CD4-positive, alpha-beta T cell (primary cell): ENCODE measurements around the gene PTPRN2. TPM values are rescaled to one million over a fixed set of nuclear protein-coding genes. Genes with fewer than 3 reads are reported as not detected.

Source experiments
- ATAC-seq: fragments of 200-7000 bp; cut with Tn5 transposase; one replicate; pipeline ENCODE4 v1.10.0; 2022; ENCODE audit warnings: mild to moderate bottlenecking; ENCODE audit not compliant: poor library complexity
- CTCF ChIA-PET: fragments of 350-600 bp; sonication (Branson Sonifier 250); formaldehyde crosslinking; loops from one replicate; lab custom pipeline; 2021; ENCODE audit warnings: antibody characterized with exemption, inconsistent platforms; lab: Charles Lee
- POLR2A ChIA-PET: fragments of 350-600 bp; sonication (Branson Sonifier 250); formaldehyde crosslinking; loops from one replicate; lab custom pipeline; 2021; ENCODE audit warnings: antibody characterized with exemption, inconsistent platforms; lab: Charles Lee
- DNase-seq, 14 experiments: peaks; one replicate each; pipeline ENCODE4 v3.0.0-alpha.2; 2013 to 2020; ENCODE audit warnings: mixed read lengths in 2 of 14
- H3K27ac ChIP-seq, 2 donors: one replicate each; pipeline versions ENCODE4 v1.5.1 to v1.7.0; 2013; ENCODE audit warnings: low read length in 2 of 2, low read depth in 1 of 2, mild to moderate bottlenecking in 1 of 2
- H3K27me3 ChIP-seq, 2 experiments: 1 replicate in 1 of 2; 2 replicates in 1 of 2; pipeline versions ENCODE4 v1.6.1 to v1.7.0; 2013; ENCODE audit warnings: low read length in 2 of 2, control low read depth in 1 of 2, mild to moderate bottlenecking in 1 of 2, moderate library complexity in 1 of 2; ENCODE audit not compliant: insufficient read depth in 2 of 2, control insufficient read depth in 1 of 2
- H3K36me3 ChIP-seq: one replicate; pipeline ENCODE4 v1.6.1; 2013; ENCODE audit warnings: low read length, control low read depth; ENCODE audit not compliant: insufficient read depth
- H3K4me1 ChIP-seq: one replicate; pipeline ENCODE4 v1.6.1; 2013; ENCODE audit warnings: low read length, control low read depth; ENCODE audit not compliant: insufficient read depth
- H3K4me3 ChIP-seq: one replicate; pipeline ENCODE4 v1.5.1; 2013; ENCODE audit warnings: mild to moderate bottlenecking, low read length, moderate library complexity
- H3K9me3 ChIP-seq, 2 experiments: 1 replicate in 1 of 2; 2 replicates in 1 of 2; pipeline versions ENCODE4 v1.6.1 to v1.7.0; 2013; ENCODE audit warnings: low read length in 2 of 2, mild to moderate bottlenecking in 2 of 2, control low read depth in 1 of 2, moderate library complexity in 1 of 2; ENCODE audit not compliant: control insufficient read depth in 1 of 2, insufficient read depth in 1 of 2
- H3K27ac Mint-ChIP-seq: one replicate; pipeline ENCODE4 v1.8.0; 2020; ENCODE audit warnings: mixed read lengths
- H3K27me3 Mint-ChIP-seq: one replicate; pipeline ENCODE4 v1.8.0; 2021; ENCODE audit warnings: mixed read lengths
- H3K36me3 Mint-ChIP-seq: one replicate; pipeline ENCODE4 v1.8.0; 2021; ENCODE audit warnings: low read depth, mixed read lengths
- H3K4me1 Mint-ChIP-seq: one replicate; pipeline ENCODE4 v1.8.0; 2021; ENCODE audit warnings: low read depth, mixed read lengths
- H3K4me3 Mint-ChIP-seq: one replicate; pipeline ENCODE4 v1.8.0; 2020; ENCODE audit warnings: mild to moderate bottlenecking, mixed read lengths
- H3K9me3 Mint-ChIP-seq: one replicate; pipeline ENCODE4 v1.8.0; 2020; ENCODE audit warnings: mixed read lengths
- CTCF ChIP-seq: fragments of 200-600 bp; IDR thresholded peaks from one replicate; pipeline ENCODE4 v1.8.0; 2022; ENCODE audit warnings: antibody characterized with exemption, mild to moderate bottlenecking
- intact Hi-C, 2 experiments: fragments of 100-400 bp; cut with DNase I in 1 of 2; cut with micrococcal nuclease in 1 of 2; formaldehyde crosslinking; loops; one replicate each; pipeline versions ENCODE4 v1.15.1 to v1.9.0; 2023 to 2025; cut with DNase I, micrococcal nuclease
- total RNA-seq, 174 experiments: library from RNA in 2 of 174; stranded (reverse) in 2 of 174; gene quantifications; one replicate each; pipeline ENCODE4 v1.2.3 and lab custom pipeline; 2021 to 2026

The PTPRN2 gene
- total RNA-seq, 2 experiments from 2014 or later = 0.34 to 0.44 TPM

GRCh38 chr7:158432369-158433341 lies 155.0 kb downstream of the PTPRN2 start:
- ATAC-seq = no peak
- Mint-ChIP-seq H3K4me3 (no peak overlapping the region), H3K4me1 (no peaks in the 10 kb centered on the region), H3K36me3 (no peaks in the 10 kb centered on the region), H3K27ac (no peak overlapping the region), H3K9me3 (no peaks in the 10 kb centered on the region), H3K27me3 (peaks cover 16% of the 10 kb centered on the region)
- no peak for TF ChIP-seq CTCF
- CTCF ChIA-PET = no interaction called here
- Histone ChIP-seq H3K9me3 (peaks cover 0 to 5% of the 10 kb centered on the region in 2 experiments), H3K27ac (no peak overlapping the region), H3K27me3 (peaks cover 0 to 2% of the 10 kb centered on the region in 2 experiments), H3K4me3 (no peak overlapping the region), H3K36me3 (no peaks in the 10 kb centered on the region), H3K4me1 (no peaks in the 10 kb centered on the region)
- POLR2A ChIA-PET = no interaction called here
- no peak for DNase-seq
- intact Hi-C loops = no loop called here

GRCh38 chr7:158431941-158432347 lies 155.7 kb downstream of the PTPRN2 start:
- H3K4me1 ChIP-seq = no peaks in the 10 kb centered on the region
- H3K27me3 Mint-ChIP-seq = peaks cover 12% of the 10 kb centered on the region
- H3K27ac Mint-ChIP-seq = no peak overlapping the region
- H3K4me1 Mint-ChIP-seq = no peaks in the 10 kb centered on the region
- intact Hi-C loops = no loop called here
- H3K27me3 ChIP-seq = peaks cover 0 to 2% of the 10 kb centered on the region in 2 experiments
- CTCF ChIA-PET = no interaction called here
- H3K9me3 Mint-ChIP-seq = no peaks in the 10 kb centered on the region
- no peak overlapping the region for H3K4me3 Mint-ChIP-seq
- TF ChIP-seq CTCF = no peak
- POLR2A ChIA-PET = no interaction called here
- ATAC-seq (no peak), DNase-seq (no peak)
- no peaks in the 10 kb centered on the region for H3K36me3 Mint-ChIP-seq
- no peak overlapping the region for H3K27ac ChIP-seq
- H3K9me3 ChIP-seq = peaks cover 0 to 5% of the 10 kb centered on the region in 2 experiments
- H3K4me3 ChIP-seq = no peak overlapping the region
- no peaks in the 10 kb centered on the region for H3K36me3 ChIP-seq

GRCh38 chr7:158431055-158431940 lies 156.3 kb downstream of the PTPRN2 start:
- peaks cover 0 to 2% of the 10 kb centered on the region in 2 experiments for H3K27me3 ChIP-seq
- no peak overlapping the region for H3K27ac Mint-ChIP-seq
- no peaks in the 10 kb centered on the region for H3K36me3 Mint-ChIP-seq
- H3K27ac ChIP-seq = no peak overlapping the region
- no peak for TF ChIP-seq CTCF
- no peaks in the 10 kb centered on the region for H3K9me3 Mint-ChIP-seq
- no peak for DNase-seq
- H3K4me3 Mint-ChIP-seq = no peak overlapping the region
- H3K4me3 ChIP-seq = no peak overlapping the region
- intact Hi-C loops = no loop called here
- POLR2A ChIA-PET = no interaction called here
- no peaks in the 10 kb centered on the region for H3K36me3 ChIP-seq
- no peak for ATAC-seq
- no peaks in the 10 kb centered on the region for H3K4me1 ChIP-seq
- CTCF ChIA-PET = no interaction called here
- H3K4me1 Mint-ChIP-seq = no peaks in the 10 kb centered on the region
- H3K27me3 Mint-ChIP-seq = peaks cover 12% of the 10 kb centered on the region
- peaks cover 0 to 5% of the 10 kb centered on the region in 2 experiments for H3K9me3 ChIP-seq
